Left ventricle myocardium inferior (tissue), 1 donor: ENCODE results near the gene ARIH1. TPM values are rescaled to one million over a fixed set of nuclear protein-coding genes. Genes with fewer than 3 reads are reported as not detected.

Source experiments
- DNase-seq: peaks from one replicate; pipeline ENCODE4 v3.0.0-alpha.2; 2020
- H3K27ac ChIP-seq: fragments of 200-600 bp; replicated peaks from 2 replicates; pipeline ENCODE4 v1.8.0; 2021
- H3K27me3 ChIP-seq: fragments of 200-600 bp; 2 replicates; pipeline ENCODE4 v1.8.0; 2021; ENCODE audit warnings: low read depth
- H3K36me3 ChIP-seq: fragments of 200-600 bp; 2 replicates; pipeline ENCODE4 v1.8.0; 2021
- H3K4me1 ChIP-seq: fragments of 200-600 bp; 2 replicates; pipeline ENCODE4 v1.8.0; 2021
- H3K4me3 ChIP-seq: fragments of 200-600 bp; 2 replicates; pipeline ENCODE4 v1.8.0; 2021; ENCODE audit warnings: mild to moderate bottlenecking, moderate library complexity
- H3K9me3 ChIP-seq: fragments of 200-600 bp; replicated peaks from 2 replicates; pipeline ENCODE4 v1.8.0; 2021
- CTCF ChIP-seq: fragments of 200-600 bp; IDR thresholded peaks from 2 replicates; pipeline ENCODE4 v1.8.0; 2021; ENCODE audit warnings: antibody characterized with exemption, mild to moderate bottlenecking, borderline replicate concordance
- intact Hi-C: fragments of 100-400 bp; cut with micrococcal nuclease; formaldehyde crosslinking; loops from one replicate; pipeline ENCODE4 v1.11.0; 2022
- total RNA-seq: library from RNA; stranded (reverse); fragmentation: NEBNext Ultra II Directional; extraction: Animal tissue kit (Norgen Biotek cat#: 25700); gene quantifications from one replicate; pipeline ENCODE4 v1.2.1, GENCODE V29; 2021
- donor health status: DM: no; HTN: yes; CAD: no; lungs with severe emphysema.

Gene ARIH1
- total RNA-seq, 1 donor from 2014 or later = 179 TPM

- no peak for TF ChIP-seq CTCF
- H3K36me3 ChIP-seq = no peaks in the 10 kb centered on the region
- peaks cover 47% of the 10 kb centered on the region for H3K4me1 ChIP-seq
- H3K27ac ChIP-seq = no peak overlapping the region
- no peak for DNase-seq
- intact Hi-C loops = no loop called here
- no peaks in the 10 kb centered on the region for H3K9me3 ChIP-seq
- H3K4me3 ChIP-seq = no peak overlapping the region
- H3K27me3 ChIP-seq = no peaks in the 10 kb centered on the region
These were observed 33.4 kb downstream of the ARIH1 start for GRCh38 chr15:72507402-72508092.

- TF ChIP-seq CTCF = no peak
- Histone ChIP-seq H3K36me3 (no peaks in the 10 kb centered on the region), H3K4me3 (no peak overlapping the region), H3K9me3 (no peaks in the 10 kb centered on the region), H3K27ac (no peak overlapping the region), H3K4me1 (peaks cover 40% of the 10 kb centered on the region), H3K27me3 (no peaks in the 10 kb centered on the region)
- intact Hi-C loops = no loop called here
- DNase-seq = no peak
These were observed 35.4 kb downstream of the ARIH1 start for GRCh38 chr15:72509484-72509883.

- Histone ChIP-seq H3K4me3 (no peak overlapping the region), H3K36me3 (no peaks in the 10 kb centered on the region), H3K9me3 (no peaks in the 10 kb centered on the region), H3K27me3 (no peaks in the 10 kb centered on the region), H3K4me1 (peaks cover 60% of the 10 kb centered on the region), H3K27ac (no peak overlapping the region)
- DNase-seq = no peak
- no peak for TF ChIP-seq CTCF
- intact Hi-C loops = no loop called here
These were observed 37.4 kb downstream of the ARIH1 start for GRCh38 chr15:72511536-72511935.

GRCh38 chr15:72515591-72516389, 41.7 kb downstream of the ARIH1 start:
- Histone ChIP-seq H3K36me3 (no peaks in the 10 kb centered on the region), H3K27ac (no peak overlapping the region), H3K4me1 (peaks cover 67% of the 10 kb centered on the region), H3K27me3 (no peaks in the 10 kb centered on the region), H3K4me3 (no peak overlapping the region), H3K9me3 (no peaks in the 10 kb centered on the region)
- no peak for DNase-seq
- intact Hi-C loops = no loop called here
- no peak for TF ChIP-seq CTCF

- DNase-seq = no peak
- Histone ChIP-seq H3K36me3 (no peaks in the 10 kb centered on the region), H3K4me1 (peaks cover 65% of the 10 kb centered on the region), H3K27me3 (no peaks in the 10 kb centered on the region), H3K9me3 (no peaks in the 10 kb centered on the region), H3K4me3 (no peak overlapping the region), H3K27ac (no peak overlapping the region)
- intact Hi-C loops = no loop called here
- no peak for TF ChIP-seq CTCF
These were observed 42.6 kb downstream of the ARIH1 start for GRCh38 chr15:72516777-72517176.
